H1 (cell line): ENCODE measurements around the gene PJA1. TPM values are rescaled to one million over a fixed set of nuclear protein-coding genes. Genes with fewer than 3 reads are reported as not detected.

Source experiments
- CHD2 ChIP-seq: IDR thresholded peaks from 2 replicates; pipeline ENCODE4 v1.6.1; 2012; ENCODE audit warnings: low read length, improper control_type of control experiment
- EP300 ChIP-seq, 2 experiments: IDR thresholded peaks; 1 replicate in 1 of 2; 2 replicates in 1 of 2; pipeline ENCODE4 v1.6.1; 2011 to 2012; ENCODE audit warnings: low read depth in 2 of 2, low read length in 2 of 2, mild to moderate bottlenecking in 2 of 2, borderline replicate concordance in 1 of 2, inconsistent platforms in 1 of 2, moderate library complexity in 1 of 2
- SAP30 ChIP-seq: fragments of 300-600 bp; sonication (generic); IDR thresholded peaks from 2 replicates; pipeline ENCODE4 v1.7.1; 2012; ENCODE audit warnings: low read length, moderate library complexity, mild to moderate bottlenecking, inconsistent platforms; ENCODE audit not compliant: insufficient read depth, insufficient replicate concordance
- SIX5 ChIP-seq: IDR thresholded peaks from 2 replicates; pipeline ENCODE4 v1.6.1; 2011; ENCODE audit warnings: mild to moderate bottlenecking, low read depth, low read length
- TCF12 ChIP-seq: IDR thresholded peaks from 2 replicates; pipeline ENCODE4 v1.6.1; 2011; ENCODE audit warnings: low read depth, mild to moderate bottlenecking, low read length
- polyA plus RNA-seq, 7 experiments: library from polyadenylated mRNA; depleted of rRNA in 3 of 7; stranded (reverse) in 5 of 7; unstranded in 2 of 7; fragments of >200 nt in 5 of 7; fragments of 200-250 nt in 2 of 7; gene quantifications; 1 replicate in 5 of 7; 2 replicates in 1 of 7; 4 replicates in 1 of 7; pipeline versions ENCODE4 v1.2.1 to v1.2.3, GENCODE V29; 2011 to 2013; ENCODE audit warnings: missing spikeins in 2 of 7, mixed read lengths in 2 of 7
- total RNA-seq: library from RNA; stranded (reverse); fragmentation: NEBNext Ultra II Directional; extraction: Animal tissue kit (Norgen Biotek cat#: 25700); gene quantifications from 2 replicates; pipeline ENCODE4 v1.2.1, GENCODE V29; 2021

The PJA1 gene
- total and polyA plus RNA-seq, 2 of the 8 experiments (the other 6 are each of a cell fraction or from before 2014, with no cell fraction given) = 25.7 to 37.0 TPM

DNA sequence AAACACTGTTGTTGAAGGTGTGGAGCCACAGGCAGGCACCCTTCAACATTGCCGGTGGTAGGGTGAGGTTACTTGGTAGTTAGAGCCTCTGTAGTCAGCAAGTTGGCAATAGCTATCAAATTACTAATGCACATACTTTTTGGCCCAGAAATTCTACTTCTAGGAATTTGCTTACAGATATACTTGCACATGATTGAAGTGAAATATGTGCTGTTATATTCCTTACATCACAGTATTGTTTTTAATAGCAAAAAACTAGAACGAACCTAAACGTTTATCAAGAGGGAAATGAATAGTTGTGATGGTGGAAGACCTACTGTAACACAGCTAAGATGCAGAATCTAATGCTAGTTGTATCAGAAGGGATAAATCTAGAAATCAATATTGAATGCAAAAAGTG, 7.7 kb upstream of the PJA1 start (continued):
- TF ChIP-seq EP300 (IDR thresholded peaks at IDR 0.05; ENCODE audit: borderline replicate concordance in 1 of 2, low read depth in 2 of 2, low read length in 2 of 2) (no peak), SAP30 (no peak), CHD2 (no peak), TCF12 (no peak), SIX5 (no peak)
